ENCODE results near the gene HPD.
"Not testable (repeated sequence)": the region's sequence is repeated elsewhere in the genome, so short reads cannot be mapped to it uniquely, and the experiment has no call there.

Gene HPD

GRCh38 chr12:121869229-121869628 is 10.6 kb upstream of the HPD start:
- H3K36me3 ChIP-seq (replicated peaks in 1 of 2; ENCODE audit: control insufficient read depth in 2 of 2, insufficient read depth in 2 of 2, low read length in 2 of 2); H4K91ac ChIP-seq (ENCODE audit: low read depth, low read length, poor library complexity); H3K4me1 ChIP-seq (ENCODE audit: control insufficient read depth in 2 of 2, insufficient read depth in 1 of 2, low read depth in 1 of 2, low read length in 2 of 2); H2BK5ac ChIP-seq (ENCODE audit: low read length); H4K8ac ChIP-seq (ENCODE audit: low read depth, low read length); H3K9me3 ChIP-seq (replicated peaks in 1 of 2; ENCODE audit: control insufficient read depth in 2 of 2, insufficient read depth in 1 of 2, low read depth in 1 of 2, low read length in 2 of 2); H3K27me3 ChIP-seq (ENCODE audit: control insufficient read depth in 3 of 3, insufficient read depth in 3 of 3, low read depth in 1 of 3, low read length in 3 of 3); H3K4me3 ChIP-seq (ENCODE audit: low read length in 2 of 2); H3K9ac ChIP-seq (ENCODE audit: low read depth, low read length, poor library complexity); H3K79me1 ChIP-seq (ENCODE audit: low read depth, low read length); H2AK5ac ChIP-seq (ENCODE audit: low read depth, low read length); H3K4me2 ChIP-seq (ENCODE audit: insufficient read depth, low read length, poor library complexity, severe bottlenecking); H2BK120ac ChIP-seq (ENCODE audit: low read depth, low read length); H3K14ac ChIP-seq (ENCODE audit: low read length); H3K4ac ChIP-seq (ENCODE audit: low read length); H2BK12ac ChIP-seq (ENCODE audit: low read length); H3K23ac ChIP-seq (ENCODE audit: low read depth, low read length, poor library complexity); H2BK15ac ChIP-seq (ENCODE audit: low read length); H3K27ac ChIP-seq (replicated peaks; ENCODE audit: low read length); H2AFZ ChIP-seq (ENCODE audit: low read length); DNase-seq (ENCODE audit: low spot score); H3K18ac ChIP-seq (ENCODE audit: low read length): not testable (repeated sequence)
- WGBS, 2 donors (ENCODE audit: extremely low coverage in 2 of 2, insufficient read length in 2 of 2, insufficient replicate concordance in 1 of 2): no CpG with 5 or more reads among the region's 8 CpGs

DNA sequence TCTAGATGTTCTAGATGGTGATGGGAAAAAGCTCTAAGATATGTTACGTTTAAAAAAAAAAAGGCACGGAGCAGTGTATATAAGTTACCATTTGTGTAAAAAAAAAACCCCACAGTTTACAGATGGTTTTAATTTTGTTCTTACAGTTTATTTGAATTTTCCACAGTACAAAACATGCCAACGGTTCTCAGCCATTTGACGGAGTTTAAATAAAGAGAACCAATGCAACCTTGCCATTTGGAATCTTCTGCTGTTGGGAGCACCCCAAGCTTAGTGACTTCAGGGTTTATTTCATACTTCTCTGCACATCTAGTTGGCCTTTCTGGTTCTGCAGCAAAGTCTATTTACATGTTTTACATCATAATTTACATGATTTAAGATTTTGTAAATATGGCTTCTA is 7.7 kb upstream of the HPD start:
- H3K14ac ChIP-seq (ENCODE audit: low read length): no peak overlapping the region
- no peak overlapping the region for H4K91ac ChIP-seq (ENCODE audit: low read depth, low read length, poor library complexity)
- peaks cover 0 to 2% of the 10 kb centered on the region in 2 donors for H3K4me1 ChIP-seq (ENCODE audit: control insufficient read depth in 2 of 2, insufficient read depth in 1 of 2, low read depth in 1 of 2, low read length in 2 of 2)
- H2BK12ac ChIP-seq (ENCODE audit: low read length): no peak overlapping the region
- no peaks in the 10 kb centered on the region for H3K79me1 ChIP-seq (ENCODE audit: low read depth, low read length)
- H2AFZ ChIP-seq (ENCODE audit: low read length): no peak overlapping the region
- H2BK120ac ChIP-seq (ENCODE audit: low read depth, low read length): no peak overlapping the region
- no peak overlapping the region for H3K27ac ChIP-seq (replicated peaks; ENCODE audit: low read length)
- no peak overlapping the region for H3K4me2 ChIP-seq (ENCODE audit: insufficient read depth, low read length, poor library complexity, severe bottlenecking)
- no peak overlapping the region for H2BK15ac ChIP-seq (ENCODE audit: low read length)
- no peak overlapping the region for H3K23ac ChIP-seq (ENCODE audit: low read depth, low read length, poor library complexity)
- no peak overlapping the region for H2AK5ac ChIP-seq (ENCODE audit: low read depth, low read length)
- no peak overlapping the region for H3K18ac ChIP-seq (ENCODE audit: low read length)
- no peak for DNase-seq (ENCODE audit: low spot score)
- H3K9ac ChIP-seq (ENCODE audit: low read depth, low read length, poor library complexity): no peak overlapping the region
- H4K8ac ChIP-seq (ENCODE audit: low read depth, low read length): no peak overlapping the region
- peaks cover 0 to under 1% of the 10 kb centered on the region in 2 donors for H3K9me3 ChIP-seq (replicated peaks in 1 of 2; ENCODE audit: control insufficient read depth in 2 of 2, insufficient read depth in 1 of 2, low read depth in 1 of 2, low read length in 2 of 2)
- H3K27me3 ChIP-seq (ENCODE audit: control insufficient read depth in 3 of 3, insufficient read depth in 3 of 3, low read depth in 1 of 3, low read length in 3 of 3): no peaks in the 10 kb centered on the region
- H3K4me3 ChIP-seq (ENCODE audit: low read length in 2 of 2): no peak overlapping the region
- no peak overlapping the region for H2BK5ac ChIP-seq (ENCODE audit: low read length)
- H3K4ac ChIP-seq (ENCODE audit: low read length): no peak overlapping the region
- no peaks in the 10 kb centered on the region for H3K36me3 ChIP-seq (replicated peaks in 1 of 2; ENCODE audit: control insufficient read depth in 2 of 2, insufficient read depth in 2 of 2, low read length in 2 of 2)
- WGBS, 2 donors (ENCODE audit: extremely low coverage in 2 of 2, insufficient read length in 2 of 2, insufficient replicate concordance in 1 of 2): no CpG with 5 or more reads among the region's 4 CpGs

- Histone ChIP-seq H3K27me3 (ENCODE audit: control insufficient read depth in 3 of 3, insufficient read depth in 3 of 3, low read depth in 1 of 3, low read length in 3 of 3) (no peaks in the 10 kb centered on the region), H3K79me1 (ENCODE audit: low read depth, low read length) (no peaks in the 10 kb centered on the region), H3K9me3 (replicated peaks in 1 of 2; ENCODE audit: control insufficient read depth in 2 of 2, insufficient read depth in 1 of 2, low read depth in 1 of 2, low read length in 2 of 2) (no peaks in the 10 kb centered on the region), H3K14ac (ENCODE audit: low read length) (no peak overlapping the region), H4K91ac (ENCODE audit: low read depth, low read length, poor library complexity) (no peak overlapping the region), H3K27ac (replicated peaks; ENCODE audit: low read length) (peak overlapping the region; percentile 25), H3K4me2 (ENCODE audit: insufficient read depth, low read length, poor library complexity, severe bottlenecking) (no peak overlapping the region), H3K36me3 (replicated peaks in 1 of 2; ENCODE audit: control insufficient read depth in 2 of 2, insufficient read depth in 2 of 2, low read length in 2 of 2) (no peaks in the 10 kb centered on the region), H3K9ac (ENCODE audit: low read depth, low read length, poor library complexity) (no peak overlapping the region), H3K18ac (ENCODE audit: low read length) (no peak overlapping the region), H3K4ac (ENCODE audit: low read length) (no peak overlapping the region), H2BK5ac (ENCODE audit: low read length) (no peak overlapping the region), H3K4me1 (ENCODE audit: control insufficient read depth in 2 of 2, insufficient read depth in 1 of 2, low read depth in 1 of 2, low read length in 2 of 2) (peaks cover 19 to 24% of the 10 kb centered on the region in 2 donors), H2BK12ac (ENCODE audit: low read length) (no peak overlapping the region), H3K23ac (ENCODE audit: low read depth, low read length, poor library complexity) (no peak overlapping the region), H2AK5ac (ENCODE audit: low read depth, low read length) (no peak overlapping the region), H3K4me3 (ENCODE audit: low read length in 2 of 2) (peak overlapping the region in 1 of 2 donors; percentile 24), H4K8ac (ENCODE audit: low read depth, low read length) (no peak overlapping the region), H2AFZ (ENCODE audit: low read length) (peak overlapping the region; percentile 91), H2BK120ac (ENCODE audit: low read depth, low read length) (no peak overlapping the region), H2BK15ac (ENCODE audit: low read length) (no peak overlapping the region)
- DNase-seq (ENCODE audit: low spot score): no peak
- WGBS, 2 donors (ENCODE audit: extremely low coverage in 2 of 2, insufficient read length in 2 of 2, insufficient replicate concordance in 1 of 2): no CpG with 5 or more reads among the region's 11 CpGs
These were observed 3.1 kb upstream of the HPD start for GRCh38 chr12:121861636-121862254.

- not testable (repeated sequence) for H4K8ac ChIP-seq (ENCODE audit: low read depth, low read length); H3K9ac ChIP-seq (ENCODE audit: low read depth, low read length, poor library complexity); H4K91ac ChIP-seq (ENCODE audit: low read depth, low read length, poor library complexity); H2AK5ac ChIP-seq (ENCODE audit: low read depth, low read length); H3K27me3 ChIP-seq (ENCODE audit: control insufficient read depth in 3 of 3, insufficient read depth in 3 of 3, low read depth in 1 of 3, low read length in 3 of 3); H3K18ac ChIP-seq (ENCODE audit: low read length); H2BK120ac ChIP-seq (ENCODE audit: low read depth, low read length); H2AFZ ChIP-seq (ENCODE audit: low read length); H3K4me2 ChIP-seq (ENCODE audit: insufficient read depth, low read length, poor library complexity, severe bottlenecking); H3K4me3 ChIP-seq (ENCODE audit: low read length in 2 of 2); H2BK15ac ChIP-seq (ENCODE audit: low read length); H2BK5ac ChIP-seq (ENCODE audit: low read length); H3K36me3 ChIP-seq (replicated peaks in 1 of 2; ENCODE audit: control insufficient read depth in 2 of 2, insufficient read depth in 2 of 2, low read length in 2 of 2); H3K4ac ChIP-seq (ENCODE audit: low read length); H3K79me1 ChIP-seq (ENCODE audit: low read depth, low read length); H3K27ac ChIP-seq (replicated peaks; ENCODE audit: low read length); DNase-seq (ENCODE audit: low spot score); H2BK12ac ChIP-seq (ENCODE audit: low read length); H3K23ac ChIP-seq (ENCODE audit: low read depth, low read length, poor library complexity); H3K9me3 ChIP-seq (replicated peaks in 1 of 2; ENCODE audit: control insufficient read depth in 2 of 2, insufficient read depth in 1 of 2, low read depth in 1 of 2, low read length in 2 of 2); H3K14ac ChIP-seq (ENCODE audit: low read length)
- peaks cover 19 to 24% of the 10 kb centered on the region in 2 donors for H3K4me1 ChIP-seq (ENCODE audit: control insufficient read depth in 2 of 2, insufficient read depth in 1 of 2, low read depth in 1 of 2, low read length in 2 of 2)
- no CpG with 5 or more reads among the region's 4 CpGs for WGBS, 2 donors (ENCODE audit: extremely low coverage in 2 of 2, insufficient read length in 2 of 2, insufficient replicate concordance in 1 of 2)
These were observed 2.0 kb upstream of the HPD start for GRCh38 chr12:121860699-121861098.
